WTC11 (cell line): ENCODE results near the gene ACTN1.

Experiments
- CREM ChIP-seq: sonication (generic); formaldehyde crosslinking; IDR thresholded peaks from 2 replicates; pipeline ENCODE4 v1.8.1; 2022; ENCODE audit warnings: mild to moderate bottlenecking, missing genetic modification reagents, moderate library complexity
- CTCF ChIP-seq: fragments of 200-600 bp; IDR thresholded peaks from 2 replicates; pipeline ENCODE4 v1.8.0; 2022; ENCODE audit warnings: antibody characterized with exemption
- FOXP4 ChIP-seq: sonication (generic); formaldehyde crosslinking; IDR thresholded peaks from 2 replicates; pipeline ENCODE4 v1.8.0; 2022; ENCODE audit warnings: mild to moderate bottlenecking, missing genetic modification reagents
- HMGXB4 ChIP-seq: sonication (generic); formaldehyde crosslinking; IDR thresholded peaks from 2 replicates; pipeline ENCODE4 v1.8.1; 2023; ENCODE audit warnings: mild to moderate bottlenecking, moderate library complexity, missing genetic modification reagents
- NFE2L1 ChIP-seq: sonication (generic); formaldehyde crosslinking; IDR thresholded peaks from 2 replicates; pipeline ENCODE4 v1.8.1; 2023; ENCODE audit warnings: missing genetic modification reagents
- NR2C2 ChIP-seq: sonication (generic); formaldehyde crosslinking; IDR thresholded peaks from 2 replicates; pipeline ENCODE4 v1.8.0; 2022; ENCODE audit warnings: mild to moderate bottlenecking, missing genetic modification reagents
- RELA ChIP-seq: sonication (generic); formaldehyde crosslinking; IDR thresholded peaks from 2 replicates; pipeline ENCODE4 v1.8.1; 2022; ENCODE audit warnings: missing genetic modification reagents, mild to moderate bottlenecking, borderline replicate concordance
- USF1 ChIP-seq: sonication (generic); formaldehyde crosslinking; IDR thresholded peaks from 2 replicates; pipeline ENCODE4 v1.8.0; 2022; ENCODE audit warnings: mild to moderate bottlenecking, missing genetic modification reagents

- TF ChIP-seq CTCF (no peak), USF1 (CRISPR knock-in tag) (no peak), HMGXB4 (CRISPR knock-in tag) (no peak), CREM (CRISPR knock-in tag) (no peak), RELA (CRISPR knock-in tag) (no peak), NR2C2 (no peak), FOXP4 (no peak), NFE2L1 (no peak)
These were observed 48.0 kb downstream of the ACTN1 start for GRCh38 chr14:68931063-68931462.
